Measurements from ENCODE around the gene ALG1L2.
"Not testable (repeated sequence)": the region's sequence is repeated elsewhere in the genome, so short reads cannot be mapped to it uniquely, and the experiment has no call there.

ALG1L2 gene

DNA sequence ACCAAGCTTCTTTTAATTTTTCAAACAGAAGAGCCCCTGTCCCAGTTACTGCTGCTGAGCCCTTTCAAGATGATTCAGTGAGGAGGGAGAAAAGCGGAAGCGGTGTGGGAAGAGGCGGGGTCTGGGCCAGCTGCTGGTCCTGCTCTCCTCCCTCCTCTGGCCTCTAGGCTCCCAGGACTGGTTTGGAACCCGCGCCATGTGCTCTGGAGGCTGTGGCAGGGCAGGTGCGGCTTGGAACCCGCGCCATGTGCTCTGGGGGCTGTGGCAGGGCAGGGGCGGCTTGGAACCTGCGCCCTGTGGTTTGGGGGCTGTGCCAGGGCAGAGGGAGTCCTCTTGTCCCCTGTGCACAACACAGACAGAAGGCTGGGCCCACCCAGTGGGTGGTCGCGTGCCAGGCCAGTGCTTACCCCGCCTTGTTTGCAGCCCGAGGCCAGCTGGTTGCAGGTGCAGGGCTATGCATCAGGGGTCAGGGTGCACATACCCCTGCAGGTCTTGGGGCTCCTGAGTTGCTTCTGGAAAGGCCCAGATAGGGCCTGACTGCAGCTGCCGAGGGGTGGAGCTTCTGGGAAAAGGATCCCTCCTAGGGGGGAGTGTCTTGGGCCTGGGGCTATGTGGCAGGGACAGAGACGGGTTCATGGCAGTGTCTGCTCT is 12.2 kb downstream of the ALG1L2 start:
- no peak overlapping the region for H3K4me3 ChIP-seq (ENCODE audit: low read depth, low read length)

DNA sequence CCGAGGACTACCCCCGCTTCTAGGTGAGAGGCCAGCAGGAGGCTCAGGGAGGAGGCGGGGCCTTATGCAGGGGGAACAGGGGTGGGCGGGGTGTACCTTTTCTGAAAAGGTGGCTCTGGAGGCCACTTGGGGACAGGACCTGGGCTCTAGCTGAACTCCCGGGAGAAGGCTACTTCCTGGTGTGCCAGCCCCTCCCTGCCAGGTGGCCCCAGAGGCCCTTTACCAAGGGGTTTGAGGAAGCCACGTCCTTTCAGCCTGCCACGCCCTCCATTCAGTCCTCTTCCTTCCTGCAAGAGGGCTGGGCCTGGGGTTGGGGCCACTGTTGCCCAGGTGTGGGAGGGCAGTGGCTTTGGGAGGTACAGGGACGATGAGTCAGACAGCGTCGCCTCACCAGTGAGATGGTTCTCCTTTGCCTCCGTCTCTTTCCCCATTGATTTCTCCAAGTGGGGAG is 12.9 kb downstream of the ALG1L2 start:
- H3K4me3 ChIP-seq (ENCODE audit: low read depth, low read length) = not testable (repeated sequence)

- H3K4me3 ChIP-seq (ENCODE audit: low read depth, low read length) = not testable (repeated sequence)
Observed at GRCh38 chr3:130095858-130096257, 14.2 kb downstream of the ALG1L2 start.

- H3K4me3 ChIP-seq (ENCODE audit: low read depth, low read length) = not testable (repeated sequence)
Observed at GRCh38 chr3:130097096-130097495, 15.5 kb downstream of the ALG1L2 start.

- H3K4me3 ChIP-seq (ENCODE audit: low read depth, low read length) = not testable (repeated sequence)
Observed at GRCh38 chr3:130097690-130098638, 16.3 kb downstream of the ALG1L2 start.

- H3K4me3 ChIP-seq (ENCODE audit: low read depth, low read length) = not testable (repeated sequence)
Observed at GRCh38 chr3:130098639-130099385, 17.2 kb downstream of the ALG1L2 start.

GRCh38 chr3:130102545-130102944 is 20.9 kb downstream of the ALG1L2 start:
- H3K4me3 ChIP-seq (ENCODE audit: low read depth, low read length) = not testable (repeated sequence)

- H3K4me3 ChIP-seq (ENCODE audit: low read depth, low read length) = not testable (repeated sequence)
Observed at GRCh38 chr3:130104191-130104590, 22.6 kb downstream of the ALG1L2 start.

- not testable (repeated sequence) for H3K4me3 ChIP-seq (ENCODE audit: low read depth, low read length)
Observed at GRCh38 chr3:130107333-130107995, 25.8 kb downstream of the ALG1L2 start.

DNA sequence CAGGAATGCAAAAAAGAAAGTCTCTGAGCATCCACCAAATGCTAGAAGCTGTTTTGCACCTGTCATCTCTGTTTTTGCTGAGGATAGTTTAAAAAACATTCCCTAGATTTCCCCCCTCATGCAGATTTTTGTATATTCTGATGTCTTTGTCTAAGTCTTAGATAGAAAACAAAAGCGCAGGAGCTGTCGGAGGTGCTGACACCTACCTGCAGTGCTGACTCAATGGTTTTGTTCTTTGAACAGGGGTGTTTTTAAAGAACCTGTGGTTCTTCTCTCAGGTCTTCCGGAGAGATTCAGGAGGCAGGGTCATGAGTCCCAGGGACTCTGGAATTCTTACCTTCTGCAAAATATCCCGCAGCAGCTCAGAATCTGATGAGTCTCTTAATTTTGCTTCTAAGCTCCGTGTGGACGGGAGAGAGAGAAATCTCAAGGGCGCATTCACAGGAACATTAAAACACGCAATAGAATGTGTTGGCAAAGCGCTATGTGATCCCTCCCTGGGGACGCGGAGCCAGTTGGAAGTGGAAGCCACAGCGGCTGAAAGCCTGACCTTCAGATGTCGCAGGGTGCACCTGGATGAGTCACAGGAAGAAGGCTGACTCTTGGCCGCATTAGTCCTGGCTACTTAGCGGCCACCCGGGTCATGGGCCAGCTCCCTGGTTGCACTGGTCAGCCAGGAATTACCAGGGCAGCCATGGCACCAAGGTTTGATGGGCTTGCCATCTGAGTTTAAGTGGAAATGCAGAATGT is 27.4 kb downstream of the ALG1L2 start:
- H3K4me3 ChIP-seq (ENCODE audit: low read depth, low read length) = not testable (repeated sequence)

- H3K4me3 ChIP-seq (ENCODE audit: low read depth, low read length) = peak overlapping the region; percentile 63
Observed at GRCh38 chr3:130110386-130111169, 28.9 kb downstream of the ALG1L2 start.

DNA sequence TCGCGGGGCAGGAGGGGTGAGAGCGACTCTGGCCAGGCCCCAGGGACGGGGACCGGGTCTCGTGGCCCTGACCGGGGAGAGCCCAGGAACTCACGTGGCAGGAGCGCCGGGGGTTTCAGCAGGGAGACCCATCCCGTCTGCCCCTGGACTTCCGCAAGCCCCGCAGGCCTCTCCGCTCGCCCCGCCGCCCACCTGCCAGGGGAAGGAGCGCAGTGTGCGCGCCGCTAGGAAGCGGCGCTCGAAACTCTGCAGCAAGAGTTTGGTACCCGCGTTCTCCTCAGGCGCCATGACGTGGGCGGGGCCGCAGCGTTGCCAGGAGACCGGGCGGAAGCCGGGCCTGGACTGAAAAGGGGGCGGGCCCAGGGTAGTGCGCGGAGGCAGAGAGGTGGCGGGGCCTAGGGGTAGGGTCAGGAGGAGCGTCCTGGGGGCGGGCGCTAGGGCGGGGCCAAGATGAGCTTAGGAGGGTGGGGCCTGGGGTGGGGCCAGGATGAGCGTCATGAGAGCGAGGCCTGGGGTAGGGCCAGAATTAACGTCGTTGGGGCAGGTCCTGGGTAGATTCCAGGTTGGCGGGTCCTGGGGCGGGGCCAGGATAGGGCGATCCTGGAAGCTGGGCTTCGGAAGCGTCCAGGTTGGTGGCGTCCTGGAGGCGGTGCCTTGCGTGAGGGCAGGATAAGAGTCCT is 29.7 kb downstream of the ALG1L2 start:
- peak overlapping the region; percentile 63 for H3K4me3 ChIP-seq (ENCODE audit: low read depth, low read length)

GRCh38 chr3:130111865-130112747 is 30.5 kb downstream of the ALG1L2 start:
- peak overlapping the region; percentile 70 for H3K4me3 ChIP-seq (ENCODE audit: low read depth, low read length)

DNA sequence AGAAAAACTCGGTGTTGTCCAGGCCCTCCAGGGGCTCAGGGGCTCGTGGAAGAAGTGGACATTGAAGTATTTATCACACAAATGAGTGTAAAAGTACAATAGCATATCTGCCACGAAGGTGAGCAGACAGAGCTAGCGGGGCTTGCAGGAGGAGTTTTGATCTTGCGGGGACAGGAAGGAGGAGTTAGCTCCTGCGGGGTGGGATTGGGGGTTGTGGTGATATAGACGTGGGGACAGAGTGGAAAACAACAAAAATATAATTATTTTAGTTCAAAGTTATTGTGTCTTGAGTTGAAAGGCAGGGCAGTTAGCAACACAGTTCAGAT is 31.1 kb downstream of the ALG1L2 start:
- peak overlapping the region; percentile 70 for H3K4me3 ChIP-seq (ENCODE audit: low read depth, low read length)

DNA sequence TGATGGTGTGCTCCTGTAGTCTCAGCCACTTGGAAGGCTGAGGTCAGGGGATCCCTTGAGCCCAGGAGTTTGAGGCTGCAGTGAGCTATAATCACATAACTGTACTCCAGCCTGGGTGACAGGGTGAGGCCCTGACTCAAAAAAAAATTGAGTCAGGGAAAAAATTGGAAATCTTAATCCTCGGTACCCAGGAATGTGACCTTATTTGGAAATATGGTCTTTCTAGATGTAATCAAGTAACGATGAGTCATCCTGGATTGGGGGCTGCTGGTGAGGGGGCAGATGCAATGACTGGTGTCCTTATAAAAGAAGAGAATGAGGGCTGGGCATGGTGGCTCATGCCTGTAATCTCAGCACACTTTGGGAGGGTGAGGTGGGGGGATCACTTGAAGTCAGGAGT is 33.8 kb downstream of the ALG1L2 start:
- not testable (repeated sequence) for H3K4me3 ChIP-seq (ENCODE audit: low read depth, low read length)

DNA sequence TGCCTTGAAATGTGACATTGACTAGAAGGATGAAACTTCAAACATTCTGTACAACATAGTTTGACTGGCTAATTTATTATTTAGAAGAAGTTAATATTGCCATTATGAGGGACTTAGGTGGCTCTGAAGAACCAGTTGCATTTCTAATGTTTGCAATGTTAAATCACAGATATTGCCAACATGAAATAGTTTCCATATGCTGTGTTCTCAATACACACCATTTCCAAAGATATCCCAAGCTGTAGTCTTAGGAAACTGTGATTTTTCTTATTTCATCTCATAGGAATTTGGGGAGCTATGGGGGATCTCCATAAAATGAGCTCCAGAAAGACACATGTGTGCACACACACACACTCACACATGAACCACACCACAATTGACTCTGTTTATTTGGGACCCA is 36.3 kb downstream of the ALG1L2 start:
- no peak overlapping the region for H3K4me3 ChIP-seq (ENCODE audit: low read depth, low read length)

- H3K4me3 ChIP-seq (ENCODE audit: low read depth, low read length) = not testable (repeated sequence)
Observed at GRCh38 chr3:130119824-130120223, 38.2 kb downstream of the ALG1L2 start.

DNA sequence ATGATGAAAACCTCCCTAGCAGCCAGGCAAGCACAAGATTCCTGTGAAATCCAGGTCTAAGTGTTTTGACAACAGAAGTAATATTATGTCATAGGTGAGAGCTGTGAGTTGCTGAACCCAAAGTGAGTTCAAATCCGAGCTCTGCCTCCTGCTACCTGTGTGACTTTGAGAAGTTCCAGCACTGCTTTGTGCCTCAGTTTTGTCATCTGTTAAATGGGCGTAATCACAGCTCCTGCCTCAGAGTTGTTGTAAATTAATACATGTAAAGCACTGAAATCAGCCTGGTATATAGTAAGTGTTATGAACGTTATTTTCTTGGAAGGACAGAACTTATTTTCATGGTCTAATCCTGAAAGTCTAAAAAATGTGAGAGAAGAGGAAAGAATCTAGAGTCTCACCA is 38.7 kb downstream of the ALG1L2 start:
- H3K4me3 ChIP-seq (ENCODE audit: low read depth, low read length) = not testable (repeated sequence)
